ENCODE results near the gene CNIH1. TPM values are rescaled to one million over a fixed set of nuclear protein-coding genes. Genes with fewer than 3 reads are reported as not detected.
"Not testable (repeated sequence)": the region's sequence is repeated elsewhere in the genome, so short reads cannot be mapped to it uniquely, and the experiment has no call there.

Gene CNIH1
- total RNA-seq, 1 donor from 2014 or later = 205 TPM

DNA sequence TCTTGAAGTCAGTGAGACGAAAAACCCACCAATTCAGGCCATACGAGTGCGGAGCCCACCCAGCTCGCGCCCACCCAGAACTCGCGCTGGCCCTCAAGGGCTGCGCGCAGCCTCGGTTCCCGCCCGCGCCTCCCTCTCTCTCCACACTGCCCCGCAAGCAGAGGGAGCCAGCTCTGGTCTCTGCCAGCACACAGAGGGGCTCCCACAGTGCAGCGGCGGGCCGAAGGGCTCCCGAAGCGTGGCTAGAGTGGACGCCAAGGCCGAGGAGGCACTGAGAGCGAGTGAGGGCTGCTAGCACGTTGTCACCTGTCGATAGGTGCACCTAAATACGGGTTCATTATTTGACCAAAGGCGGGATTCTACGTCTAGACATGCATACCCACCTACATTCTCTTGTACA lies 46.6 kb downstream of the CNIH1 start:
- Histone ChIP-seq H3K9ac (no peak overlapping the region), H3F3A (ENCODE audit: low read depth) (no peaks in the 10 kb centered on the region), H3K4me2 (no peak overlapping the region), H3K9me3 (ENCODE audit: low read depth) (no peaks in the 10 kb centered on the region), H3K27me3 (peaks cover 14% of the 10 kb centered on the region), H2AFZ (replicated peaks) (no peak overlapping the region), H4K20me1 (ENCODE audit: low read depth) (no peaks in the 10 kb centered on the region), H3K27ac (no peak overlapping the region), H3K4me1 (peaks cover 10% of the 10 kb centered on the region), H3K4me3 (no peak overlapping the region), H3K36me3 (no peaks in the 10 kb centered on the region), H3K79me2 (ENCODE audit: low read depth) (peaks cover 10% of the 10 kb centered on the region)
- TF ChIP-seq EZH2 (IDR thresholded peaks at IDR 0.05) (no peak), EZH2phosphoT487 (IDR thresholded peaks at IDR 0.05) (no peak), CTCF (IDR thresholded peaks at IDR 0.05) (no peak)
- no peak overlapping the region for H3K4me3 Mint-ChIP-seq
- no peak for DNase-seq (ENCODE audit: low spot score)
- H3K27ac Mint-ChIP-seq = no peak overlapping the region
- peaks cover 21% of the 10 kb centered on the region for H3K4me1 Mint-ChIP-seq
- H3K36me3 Mint-ChIP-seq = peaks cover 9% of the 10 kb centered on the region
- H3K9me3 Mint-ChIP-seq = peaks cover 15% of the 10 kb centered on the region
- H3K27me3 Mint-ChIP-seq (ENCODE audit: insufficient read depth, low read depth) = peaks cover 2% of the 10 kb centered on the region

DNA sequence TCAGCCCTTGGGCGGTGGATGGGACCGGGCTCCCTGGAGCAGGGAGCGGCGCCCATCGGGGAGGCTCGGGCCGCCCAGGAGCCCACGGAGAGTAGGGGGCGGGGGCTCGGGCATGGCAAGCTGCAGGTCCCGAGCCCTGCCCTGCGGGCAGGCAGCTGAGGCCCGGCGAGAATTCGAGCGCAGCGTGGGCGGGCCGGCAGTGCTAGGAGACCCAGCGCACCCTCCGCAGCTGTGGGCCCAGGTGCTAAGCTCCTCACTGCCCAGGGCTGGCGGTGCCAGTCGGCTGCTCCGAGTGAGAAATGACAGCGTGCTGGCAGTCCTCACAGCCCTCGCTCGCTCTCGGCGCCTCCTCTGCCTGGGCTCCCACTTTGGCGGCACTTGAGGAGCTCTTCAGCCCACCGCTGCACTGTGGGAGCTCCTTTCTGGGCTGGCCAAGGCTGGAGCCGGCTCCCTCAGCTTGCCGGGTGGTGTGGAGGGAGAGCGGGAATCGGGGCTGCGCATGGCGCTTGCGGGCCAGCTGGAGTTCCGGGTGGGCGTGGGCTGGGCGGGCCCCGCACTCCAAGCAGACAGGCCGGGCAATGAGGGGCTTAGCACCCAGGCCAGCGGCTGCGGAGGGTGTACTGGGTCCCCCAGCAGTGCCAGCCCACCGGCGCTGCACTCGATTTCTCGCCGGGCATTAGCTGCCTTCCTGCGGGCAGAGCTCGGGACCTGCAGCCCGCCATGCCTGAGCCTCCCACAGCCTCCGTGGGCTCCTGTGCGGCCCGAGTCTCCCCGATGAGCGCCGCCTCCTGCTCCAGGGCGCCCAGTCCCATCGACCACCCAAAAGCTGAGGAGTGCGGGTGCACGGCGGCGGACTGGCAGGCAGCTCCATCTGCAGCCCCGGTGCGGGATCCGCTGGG lies 47.9 kb downstream of the CNIH1 start:
- not testable (repeated sequence) for H2AFZ ChIP-seq (replicated peaks); H3K4me3 ChIP-seq; H3K4me2 ChIP-seq

GRCh38 chr14:54392131-54392859 lies 48.9 kb downstream of the CNIH1 start:
- H3K79me2 ChIP-seq (ENCODE audit: low read depth) = no peaks in the 10 kb centered on the region
- H3K27me3 ChIP-seq = no peaks in the 10 kb centered on the region
- H4K20me1 ChIP-seq (ENCODE audit: low read depth) = no peaks in the 10 kb centered on the region
- no peak for TF ChIP-seq EZH2 (IDR thresholded peaks at IDR 0.05)
- TF ChIP-seq EZH2phosphoT487 (IDR thresholded peaks at IDR 0.05) = no peak
- H2AFZ ChIP-seq (replicated peaks) = no peak overlapping the region
- no peak for DNase-seq (ENCODE audit: low spot score)
- H3K36me3 ChIP-seq = no peaks in the 10 kb centered on the region
- H3F3A ChIP-seq (ENCODE audit: low read depth) = no peaks in the 10 kb centered on the region
- peaks cover 5% of the 10 kb centered on the region for H3K4me1 Mint-ChIP-seq
- H3K36me3 Mint-ChIP-seq = peaks cover 4% of the 10 kb centered on the region
- peaks cover 15% of the 10 kb centered on the region for H3K9me3 Mint-ChIP-seq
- H3K27ac ChIP-seq = no peak overlapping the region
- no peak overlapping the region for H3K4me3 ChIP-seq
- H3K27me3 Mint-ChIP-seq (ENCODE audit: insufficient read depth, low read depth) = peaks cover 2% of the 10 kb centered on the region
- H3K4me3 Mint-ChIP-seq = no peak overlapping the region
- H3K4me2 ChIP-seq = no peak overlapping the region
- no peaks in the 10 kb centered on the region for H3K4me1 ChIP-seq
- no peak overlapping the region for H3K27ac Mint-ChIP-seq
- H3K9ac ChIP-seq = no peak overlapping the region
- no peaks in the 10 kb centered on the region for H3K9me3 ChIP-seq (ENCODE audit: low read depth)

More for the DNA sequence above, 47.9 kb downstream of the CNIH1 start:
- DNase-seq (ENCODE audit: low spot score); H3K4me1 ChIP-seq; H3K9ac ChIP-seq; H3K27ac ChIP-seq; H3K9me3 ChIP-seq (ENCODE audit: low read depth); H4K20me1 ChIP-seq (ENCODE audit: low read depth); H3K36me3 ChIP-seq; H3K36me3 Mint-ChIP-seq; H3K4me3 Mint-ChIP-seq; H3K27ac Mint-ChIP-seq; H3F3A ChIP-seq (ENCODE audit: low read depth); H3K27me3 Mint-ChIP-seq (ENCODE audit: insufficient read depth, low read depth); H3K79me2 ChIP-seq (ENCODE audit: low read depth); H3K27me3 ChIP-seq: not testable (repeated sequence)
- Mint-ChIP-seq H3K4me1 (peaks cover 15% of the 10 kb centered on the region), H3K9me3 (peaks cover 15% of the 10 kb centered on the region)

DNA sequence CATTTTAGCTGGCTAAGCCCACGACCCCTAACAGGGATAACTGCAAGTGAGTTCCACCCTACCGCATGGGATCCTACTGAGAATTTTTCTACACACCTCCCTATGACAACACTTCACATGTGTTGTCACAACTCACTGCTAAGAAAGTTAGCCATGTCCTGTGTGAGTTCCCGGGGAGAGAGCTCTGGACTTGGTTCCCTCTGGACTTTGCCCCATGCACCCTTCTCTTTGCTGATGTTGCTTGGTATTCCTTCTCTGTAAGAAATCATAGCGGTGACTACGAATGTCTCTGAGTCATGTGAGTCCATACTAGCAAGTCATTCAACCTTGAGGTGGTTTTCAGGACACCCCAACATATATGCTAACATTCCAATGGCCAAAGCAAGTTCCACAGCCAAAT lies 53.8 kb downstream of the CNIH1 start:
- Mint-ChIP-seq H3K9me3 (peaks cover 7% of the 10 kb centered on the region), H3K27me3 (ENCODE audit: insufficient read depth, low read depth) (peaks cover 9% of the 10 kb centered on the region), H3K4me3 (no peak overlapping the region), H3K4me1 (peaks cover 6% of the 10 kb centered on the region), H3K27ac (no peak overlapping the region), H3K36me3 (no peaks in the 10 kb centered on the region)
- Histone ChIP-seq H2AFZ (replicated peaks) (no peak overlapping the region), H3K9me3 (ENCODE audit: low read depth) (no peaks in the 10 kb centered on the region), H3K79me2 (ENCODE audit: low read depth) (no peaks in the 10 kb centered on the region), H3K36me3 (no peaks in the 10 kb centered on the region), H4K20me1 (ENCODE audit: low read depth) (no peaks in the 10 kb centered on the region), H3K4me2 (no peak overlapping the region), H3K9ac (no peak overlapping the region), H3K27me3 (no peaks in the 10 kb centered on the region), H3K4me1 (peaks cover 4% of the 10 kb centered on the region), H3K27ac (no peak overlapping the region), H3K4me3 (no peak overlapping the region), H3F3A (ENCODE audit: low read depth) (no peaks in the 10 kb centered on the region)
- DNase-seq (ENCODE audit: low spot score) = no peak
- TF ChIP-seq EZH2 (IDR thresholded peaks at IDR 0.05) = no peak
- TF ChIP-seq CTCF (IDR thresholded peaks at IDR 0.05) = no peak
